Effector memory CD4-positive, alpha-beta T cell (primary cell): ENCODE results near the gene VN1R2.
"Not testable (repeated sequence)": the region's sequence is repeated elsewhere in the genome, so short reads cannot be mapped to it uniquely, and the experiment has no call there.

Experiments
- DNase-seq, 3 donors: peaks; one replicate each; pipeline ENCODE4 v3.0.0-alpha.2; 2020
- H3K27ac ChIP-seq: 2 replicates; pipeline ENCODE4 v1.7.0; 2013; ENCODE audit warnings: mild to moderate bottlenecking, low read length, moderate library complexity; ENCODE audit not compliant: insufficient read depth, poor library complexity, severe bottlenecking
- H3K27me3 ChIP-seq: replicated peaks from 2 replicates; pipeline ENCODE4 v1.7.0; 2013; ENCODE audit warnings: mild to moderate bottlenecking, low read length; ENCODE audit not compliant: insufficient read depth, control insufficient read depth, poor library complexity, severe bottlenecking
- H3K36me3 ChIP-seq: 2 replicates; pipeline ENCODE4 v1.7.0; 2013; ENCODE audit warnings: mild to moderate bottlenecking, low read length, moderate library complexity; ENCODE audit not compliant: control insufficient read depth, insufficient read depth
- H3K4me1 ChIP-seq: 2 replicates; pipeline ENCODE4 v1.7.0; 2013; ENCODE audit warnings: low read length, mild to moderate bottlenecking; ENCODE audit not compliant: control insufficient read depth, insufficient read depth, poor library complexity, severe bottlenecking
- H3K4me3 ChIP-seq: 2 replicates; pipeline ENCODE4 v1.7.0; 2013; ENCODE audit warnings: low read length, low read depth, mild to moderate bottlenecking; ENCODE audit not compliant: insufficient read depth, poor library complexity, severe bottlenecking
- H3K9me3 ChIP-seq: 2 replicates; pipeline ENCODE4 v1.7.0; 2013; ENCODE audit warnings: mild to moderate bottlenecking, low read length, moderate library complexity; ENCODE audit not compliant: control insufficient read depth
- total RNA-seq, 3 donors: gene quantifications; one replicate each; lab custom pipeline; 2026; lab: John Stamatoyannopoulos, UW

VN1R2 gene, protein sequence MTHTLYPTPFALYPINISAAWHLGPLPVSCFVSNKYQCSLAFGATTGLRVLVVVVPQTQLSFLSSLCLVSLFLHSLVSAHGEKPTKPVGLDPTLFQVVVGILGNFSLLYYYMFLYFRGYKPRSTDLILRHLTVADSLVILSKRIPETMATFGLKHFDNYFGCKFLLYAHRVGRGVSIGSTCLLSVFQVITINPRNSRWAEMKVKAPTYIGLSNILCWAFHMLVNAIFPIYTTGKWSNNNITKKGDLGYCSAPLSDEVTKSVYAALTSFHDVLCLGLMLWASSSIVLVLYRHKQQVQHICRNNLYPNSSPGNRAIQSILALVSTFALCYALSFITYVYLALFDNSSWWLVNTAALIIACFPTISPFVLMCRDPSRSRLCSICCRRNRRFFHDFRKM
- 0 reads per million in 3 donors for total RNA-seq

DNA sequence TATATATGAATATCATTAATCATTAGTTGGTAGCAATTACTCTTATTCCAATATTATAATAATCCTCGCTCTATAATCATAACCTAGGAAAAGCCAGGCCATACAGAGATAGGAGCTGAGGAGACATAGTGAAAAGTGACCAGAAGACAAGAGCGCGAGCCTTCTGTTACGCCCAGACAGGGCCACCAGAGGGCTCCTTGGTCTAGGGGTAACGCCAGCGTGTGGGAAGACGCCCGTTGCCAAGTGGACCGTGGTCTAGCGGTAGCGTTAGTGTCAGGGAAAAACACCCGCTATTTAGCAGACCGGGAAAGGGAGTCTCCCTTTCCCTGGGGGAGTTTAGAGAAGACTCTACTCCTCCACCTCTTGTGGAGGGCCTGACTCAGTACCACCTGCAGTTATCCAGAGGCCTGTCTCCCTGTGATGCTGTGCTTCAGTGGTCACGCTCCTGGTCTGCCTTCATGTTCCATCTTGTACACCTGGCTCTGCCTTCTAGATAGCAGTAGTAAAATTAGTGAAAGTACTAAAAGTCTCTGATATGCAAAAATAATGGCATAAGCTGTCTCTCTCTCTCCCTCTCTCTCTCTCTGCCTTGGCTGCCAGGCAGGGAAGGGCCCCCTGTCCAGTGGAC, at the start of gene VN1R2:
Gene VN1R2, plus strand, starts transcription at position 578 of the 628 bp plus-strand sequence. CDS start 84 bp downstream, outside the sequence.
- H3K27ac ChIP-seq, H3K27me3 ChIP-seq, H3K4me1 ChIP-seq, H3K36me3 ChIP-seq, DNase-seq, H3K9me3 ChIP-seq, H3K4me3 ChIP-seq: not testable (repeated sequence)

DNA sequence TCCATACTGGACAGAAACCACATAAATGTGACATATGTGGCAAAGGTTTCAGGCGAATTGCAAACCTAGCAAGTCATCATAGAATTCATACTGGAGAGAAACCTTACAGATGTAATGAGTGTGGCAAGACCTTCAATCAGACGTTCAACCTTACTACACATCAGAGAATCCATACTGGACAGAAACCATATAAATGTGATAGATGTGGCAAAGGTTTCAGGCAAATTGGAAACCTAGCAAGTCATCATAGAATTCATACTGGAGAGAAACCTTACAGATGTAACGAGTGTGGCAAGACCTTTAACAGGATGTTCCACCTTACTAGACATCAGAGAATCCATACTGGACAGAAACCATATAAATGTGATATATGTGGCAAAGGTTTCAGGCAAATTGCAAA, 46.5 kb upstream of the VN1R2 start:
- H3K4me1 ChIP-seq, H3K27ac ChIP-seq, DNase-seq, H3K4me3 ChIP-seq, H3K27me3 ChIP-seq: not testable (repeated sequence)
- peaks cover 28% of the 10 kb centered on the region for H3K36me3 ChIP-seq
- peaks cover 78% of the 10 kb centered on the region for H3K9me3 ChIP-seq

DNA sequence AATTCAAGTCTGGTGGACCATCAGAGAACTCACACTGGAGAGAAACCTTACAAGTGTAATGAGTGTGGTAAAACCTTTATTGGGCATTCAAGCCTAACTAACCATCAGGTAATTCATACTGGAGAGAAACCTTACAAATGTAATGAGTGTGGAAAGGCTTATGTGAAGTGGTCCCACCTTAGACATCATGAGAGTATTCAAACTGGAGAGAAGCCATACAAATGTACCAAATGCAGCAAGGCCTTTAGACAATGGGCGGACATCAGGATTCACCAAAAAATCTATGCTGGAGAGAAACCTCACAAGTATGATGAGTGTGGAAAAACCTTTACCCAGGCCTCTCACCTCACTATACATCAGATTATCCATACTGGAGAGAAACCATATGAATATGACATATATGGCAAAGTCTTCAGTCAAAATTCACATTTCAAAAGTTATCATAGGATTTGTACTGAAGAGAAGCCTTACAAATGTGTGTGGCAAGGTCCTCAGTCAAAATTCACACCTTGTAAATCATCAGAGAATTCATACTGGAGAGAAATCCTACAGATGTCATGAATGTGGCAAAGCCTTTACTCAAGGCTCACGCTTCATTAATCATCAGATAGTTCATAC, 45.3 kb upstream of the VN1R2 start:
- Histone ChIP-seq H3K4me3 (no peak overlapping the region), H3K27me3 (no peaks in the 10 kb centered on the region), H3K9me3 (peaks cover 87% of the 10 kb centered on the region)

DNA sequence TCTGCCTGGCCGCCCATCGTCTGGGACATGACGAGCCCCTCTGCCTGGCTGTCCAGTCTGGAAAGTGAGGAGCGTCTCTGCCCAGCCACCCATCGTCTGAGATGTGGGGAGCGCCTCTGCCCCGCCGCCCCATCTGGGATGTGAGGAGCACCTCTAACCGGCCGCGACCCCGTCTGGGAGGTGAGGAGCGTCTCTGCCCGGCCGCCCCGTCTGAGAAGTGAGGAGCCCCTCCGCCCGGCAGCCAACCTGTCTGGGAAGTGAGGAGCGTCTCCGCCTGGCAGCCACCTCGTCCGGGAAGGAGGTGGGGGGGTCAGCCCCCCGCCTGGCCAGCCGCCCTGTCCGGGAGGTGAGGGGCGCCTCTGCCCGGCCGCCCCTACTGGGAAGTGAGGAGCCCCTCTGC, 35.4 kb upstream of the VN1R2 start:
- H3K4me3 ChIP-seq, DNase-seq, H3K27ac ChIP-seq, H3K4me1 ChIP-seq, H3K36me3 ChIP-seq, H3K27me3 ChIP-seq: not testable (repeated sequence)
- H3K9me3 ChIP-seq, result peaks cover 34% of the 10 kb centered on the region

More for the DNA sequence above, 45.3 kb upstream of the VN1R2 start:
- H3K4me1 ChIP-seq, result no peaks in the 10 kb centered on the region
- H3K36me3 ChIP-seq, result peaks cover 28% of the 10 kb centered on the region
- H3K27ac ChIP-seq, result no peak overlapping the region
- no peak for DNase-seq

DNA sequence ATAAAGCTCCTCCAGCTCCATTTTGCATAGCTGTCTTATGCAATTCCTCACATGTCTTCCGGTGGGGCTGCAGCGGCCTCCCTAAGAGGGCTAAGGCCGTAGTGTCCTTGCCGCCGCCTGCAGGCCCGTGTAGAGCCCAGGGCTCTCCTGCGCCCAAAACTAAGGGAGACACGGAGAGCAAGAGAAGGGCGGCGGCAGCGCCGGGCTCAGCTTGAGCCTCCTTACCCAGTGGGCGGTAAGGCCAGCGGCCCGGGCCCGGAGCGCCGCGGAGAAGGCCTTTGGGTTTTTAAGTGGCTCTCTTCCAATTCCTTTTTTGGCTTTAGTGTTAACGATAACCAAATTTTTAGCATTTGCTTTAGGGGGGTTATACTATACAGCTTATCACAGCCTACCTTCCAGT, 33.5 kb upstream of the VN1R2 start:
- H3K9me3 ChIP-seq, result peaks cover 27% of the 10 kb centered on the region
- no peaks in the 10 kb centered on the region for H3K36me3 ChIP-seq
- no peaks in the 10 kb centered on the region for H3K4me1 ChIP-seq
- DNase-seq, result no peak
- no peak overlapping the region for H3K27ac ChIP-seq
- no peaks in the 10 kb centered on the region for H3K27me3 ChIP-seq
- no peak overlapping the region for H3K4me3 ChIP-seq

DNA sequence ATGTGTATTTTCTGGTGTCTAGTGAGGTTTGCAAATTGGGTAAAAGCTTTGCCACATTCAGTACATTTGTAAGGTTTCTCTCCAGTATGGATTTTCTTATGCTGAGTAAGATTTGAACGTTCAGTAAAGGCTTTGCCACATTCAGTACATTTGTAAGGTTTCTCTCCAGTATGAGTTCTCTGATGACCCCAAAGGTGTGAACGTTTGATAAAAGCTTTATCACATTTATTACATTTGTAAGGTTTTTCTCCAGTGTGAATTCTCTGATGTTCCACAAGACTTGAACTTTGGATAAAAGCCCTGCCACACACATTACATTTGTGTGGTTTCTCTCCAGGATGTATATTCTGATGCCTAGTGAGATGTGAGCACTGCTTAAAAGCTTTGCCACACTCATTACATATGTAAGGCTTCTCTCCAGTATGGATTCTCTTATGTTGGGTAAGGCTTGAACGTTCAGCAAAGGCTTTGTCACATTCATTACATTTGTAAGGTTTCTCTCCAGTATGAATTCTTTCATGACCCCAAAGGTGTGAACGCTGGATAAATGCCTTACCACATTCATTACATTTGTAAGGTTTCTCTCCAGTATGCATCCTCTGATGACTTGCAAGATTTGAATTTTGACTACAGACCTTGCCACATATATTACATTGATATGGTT, 20.8 kb upstream of the VN1R2 start:
- no peak for DNase-seq
- Histone ChIP-seq H3K4me3 (no peak overlapping the region), H3K9me3 (peaks cover 36% of the 10 kb centered on the region), H3K4me1 (no peaks in the 10 kb centered on the region), H3K27me3 (no peaks in the 10 kb centered on the region), H3K27ac (no peak overlapping the region), H3K36me3 (peaks cover 33% of the 10 kb centered on the region)

DNA sequence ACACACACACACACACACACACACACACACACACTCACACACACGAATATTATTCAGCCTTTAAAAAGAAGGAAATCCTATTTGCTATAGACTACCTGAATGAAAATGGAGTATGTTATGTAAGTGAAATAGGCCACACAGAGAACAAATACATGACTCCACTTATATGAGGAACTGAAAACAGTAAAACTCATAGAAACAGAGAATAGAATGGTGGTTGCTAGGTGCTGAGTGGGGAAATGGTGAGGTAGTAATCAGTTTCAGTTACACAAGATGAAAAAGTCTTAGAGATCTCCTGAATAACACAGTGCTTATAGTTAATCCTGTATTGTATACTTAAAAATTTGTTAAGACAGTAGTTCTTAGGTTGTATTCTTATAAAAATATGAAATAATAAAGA, 11.6 kb upstream of the VN1R2 start:
- peaks cover 30% of the 10 kb centered on the region for H3K36me3 ChIP-seq
- no peak overlapping the region for H3K4me3 ChIP-seq
- DNase-seq, result no peak
- peaks cover 26% of the 10 kb centered on the region for H3K9me3 ChIP-seq
- H3K27me3 ChIP-seq, result no peaks in the 10 kb centered on the region
- no peaks in the 10 kb centered on the region for H3K4me1 ChIP-seq
- no peak overlapping the region for H3K27ac ChIP-seq

DNA sequence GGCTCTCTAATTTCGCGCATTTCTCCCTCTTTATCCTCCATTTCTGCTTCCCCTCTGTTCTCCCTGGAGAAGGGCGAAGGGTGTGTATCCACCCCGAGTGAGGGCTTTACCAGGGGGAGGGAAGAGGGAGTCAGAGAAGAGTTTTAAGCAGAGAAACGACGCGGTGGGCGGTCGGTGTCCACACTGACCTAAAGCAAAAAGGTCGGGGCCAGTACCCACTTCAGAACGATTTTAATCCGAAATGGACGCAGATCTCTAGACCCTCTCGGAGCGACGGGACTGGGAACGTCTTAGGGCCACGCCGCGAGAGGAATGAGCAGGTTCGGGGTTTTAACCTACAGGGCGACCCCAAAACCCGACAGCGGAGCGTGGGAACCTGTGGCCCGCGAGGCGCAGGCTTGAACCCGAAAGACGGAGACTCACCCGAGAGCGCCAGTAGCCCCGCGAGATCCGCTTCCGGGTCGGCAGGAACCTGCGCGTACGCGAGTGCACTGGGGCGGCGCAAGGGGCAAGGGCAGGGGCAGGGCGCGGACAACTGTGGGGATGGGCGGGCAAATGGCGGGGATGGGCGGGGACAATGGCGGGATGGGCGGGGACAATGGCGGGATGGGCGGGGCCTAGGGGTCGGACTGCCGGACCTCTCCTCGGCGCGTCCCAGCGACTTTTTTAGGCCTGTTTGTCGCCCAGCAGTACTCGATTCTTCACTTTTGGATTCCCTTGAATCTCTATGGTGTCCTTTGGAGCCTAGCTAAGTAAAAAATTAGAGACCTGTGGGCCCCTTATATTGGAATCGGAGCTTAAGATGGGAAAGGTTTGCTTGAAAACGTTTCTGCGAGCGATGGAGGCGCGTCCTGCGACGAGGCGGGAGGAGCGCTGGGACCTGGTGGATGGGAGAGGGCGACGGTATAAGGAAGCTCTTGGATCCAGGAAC, 3.4 kb upstream of the VN1R2 start, which contains the start of gene ZNF677:
Gene ZNF677, minus strand, starts transcription at position 463 of the 931 bp plus-strand sequence. CDS start 3,323 bp downstream, outside the sequence.
- Histone ChIP-seq H3K27ac (no peak within 1 kb of the TSS), H3K9me3 (no peaks in the 10 kb centered on the region), H3K36me3 (peaks cover 5% of the 10 kb centered on the region), H3K4me1 (peaks cover 3% of the 10 kb centered on the region), H3K4me3 (peak within 1 kb of the TSS; percentile 77), H3K27me3 (no peaks in the 10 kb centered on the region)
- peak; percentile 55 to 73 (median 57) for DNase-seq

DNA sequence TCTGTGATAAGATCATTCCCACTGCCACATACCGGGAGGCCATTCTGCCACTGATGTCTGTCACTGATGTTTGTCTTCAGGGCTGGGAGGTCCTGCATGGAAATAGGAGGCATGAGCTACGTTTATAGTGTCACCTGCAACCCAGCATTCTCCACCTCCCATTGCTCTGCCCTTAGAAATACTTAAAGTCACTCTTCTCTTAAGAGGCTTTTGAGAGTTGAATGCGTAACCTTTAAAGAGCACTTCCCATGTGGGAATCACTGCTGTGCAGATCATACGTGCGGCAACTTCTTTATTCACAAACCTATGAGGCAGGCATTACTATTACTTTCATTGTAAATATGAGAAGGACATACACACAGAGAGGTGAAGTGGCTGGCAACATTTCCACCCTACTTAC, 9.5 kb downstream of the VN1R2 start, which contains the start of gene VN1R4:
Gene VN1R4, minus strand, starts transcription at position 101 of the 400 bp plus-strand sequence. Its CDS starts 58 bp downstream, at position 43.
- not testable (repeated sequence) for DNase-seq, H3K36me3 ChIP-seq, H3K4me3 ChIP-seq, H3K27ac ChIP-seq, H3K9me3 ChIP-seq, H3K4me1 ChIP-seq, H3K27me3 ChIP-seq
